SK-N-SH treated with all-trans-retinoic acid at 6 μM for 48 hours (cell line): ENCODE results near the gene FRMD4A.

ENCODE experiments used
- ATAC-seq: fragments of 200-7000 bp; cut with Tn5 transposase; 3 replicates; pipeline ENCODE4 v1.9.1; 2020; ENCODE audit warnings: mild to moderate bottlenecking, moderate library complexity
- ARNTL ChIP-seq: fragments of 450-650 bp; formaldehyde crosslinking; IDR thresholded peaks from 2 replicates; pipeline ENCODE4 v1.5.0; 2020; ENCODE audit warnings: low read depth, mild to moderate bottlenecking, moderate library complexity, borderline replicate concordance
- BACH2 ChIP-seq: fragments of 250-450 bp; sonication (Bioruptor Pico); IDR thresholded peaks from 2 replicates; pipeline ENCODE4 v1.9.0; 2021; ENCODE audit warnings: mild to moderate bottlenecking, borderline replicate concordance
- CREB5 ChIP-seq: fragments of 250-450 bp; sonication (Bioruptor Pico); IDR thresholded peaks from 2 replicates; pipeline ENCODE4 v1.5.1; 2020; ENCODE audit warnings: low read depth, mild to moderate bottlenecking, moderate library complexity
- CSDC2 ChIP-seq: fragments of 250-450 bp; sonication (Bioruptor Pico); IDR thresholded peaks from 2 replicates; pipeline ENCODE4 v1.5.0; 2020; ENCODE audit warnings: mild to moderate bottlenecking, moderate library complexity
- CSRNP3 ChIP-seq: fragments of 250-450 bp; sonication (Bioruptor Pico); IDR thresholded peaks from 2 replicates; pipeline ENCODE4 v1.5.1; 2021; ENCODE audit warnings: mild to moderate bottlenecking, moderate library complexity
- ESRRG ChIP-seq: fragments of 250-450 bp; sonication (Bioruptor Pico); IDR thresholded peaks from 2 replicates; pipeline ENCODE4 v1.6.1; 2021; ENCODE audit warnings: mild to moderate bottlenecking
- GLIS3 ChIP-seq: fragments of 250-450 bp; sonication (Bioruptor Pico); IDR thresholded peaks from 2 replicates; pipeline ENCODE4 v1.5.0; 2020; ENCODE audit warnings: mild to moderate bottlenecking, moderate library complexity
- ISL1 ChIP-seq: fragments of 250-450 bp; sonication (Bioruptor Pico); IDR thresholded peaks from 2 replicates; pipeline ENCODE4 v2.1.2; 2022; ENCODE audit warnings: mild to moderate bottlenecking, moderate library complexity
- OSR1 ChIP-seq: fragments of 250-450 bp; sonication (Bioruptor Pico); IDR thresholded peaks from 2 replicates; pipeline ENCODE4 v1.8.0; 2022; ENCODE audit warnings: moderate library complexity, mild to moderate bottlenecking, inconsistent platforms
- PATZ1 ChIP-seq: fragments of 250-450 bp; sonication (Bioruptor Pico); IDR thresholded peaks from 2 replicates; pipeline ENCODE4 v1.8.0; 2020; ENCODE audit warnings: mild to moderate bottlenecking, moderate library complexity, borderline replicate concordance
- POU6F1 ChIP-seq: fragments of 250-450 bp; sonication (Bioruptor Pico); IDR thresholded peaks from 2 replicates; pipeline ENCODE4 v1.8.0; 2021; ENCODE audit warnings: low read depth, mild to moderate bottlenecking, moderate library complexity, borderline replicate concordance
- PPARA ChIP-seq: fragments of 250-450 bp; sonication (Bioruptor Pico); IDR thresholded peaks from 2 replicates; pipeline ENCODE4 v1.5.0; 2020; ENCODE audit warnings: mild to moderate bottlenecking, borderline replicate concordance
- RARB ChIP-seq: fragments of 250-450 bp; sonication (Bioruptor Pico); IDR thresholded peaks from 2 replicates; pipeline ENCODE4 v1.8.0; 2021; ENCODE audit warnings: mild to moderate bottlenecking, moderate library complexity
- SNAI2 ChIP-seq: fragments of 250-450 bp; sonication (Bioruptor Pico); IDR thresholded peaks from 2 replicates; pipeline ENCODE4 v1.5.0; 2020; ENCODE audit warnings: mild to moderate bottlenecking, moderate library complexity
- TCF4 ChIP-seq: fragments of 250-450 bp; sonication (Bioruptor Pico); IDR thresholded peaks from 2 replicates; pipeline ENCODE4 v1.8.0; 2021; ENCODE audit warnings: mild to moderate bottlenecking, moderate library complexity, borderline replicate concordance
- TOX ChIP-seq: fragments of 250-450 bp; sonication (Bioruptor Pico); IDR thresholded peaks from 2 replicates; pipeline ENCODE4 v1.8.0; 2021; ENCODE audit warnings: mild to moderate bottlenecking, moderate library complexity, borderline replicate concordance
- TSHZ2 ChIP-seq: fragments of 250-450 bp; sonication (Bioruptor Pico); IDR thresholded peaks from 2 replicates; pipeline ENCODE4 v1.5.0; 2020; ENCODE audit warnings: mild to moderate bottlenecking, moderate library complexity
- ZFP30 ChIP-seq: fragments of 450-650 bp; formaldehyde crosslinking; IDR thresholded peaks from 2 replicates; pipeline ENCODE4 v1.5.0; 2022; ENCODE audit warnings: mild to moderate bottlenecking, moderate library complexity
- ZNF70 ChIP-seq: fragments of 450-650 bp; formaldehyde crosslinking; IDR thresholded peaks from 2 replicates; pipeline ENCODE4 v1.5.0; 2020; ENCODE audit warnings: mild to moderate bottlenecking, moderate library complexity
- ZNF8 ChIP-seq: fragments of 450-650 bp; formaldehyde crosslinking; IDR thresholded peaks from 2 replicates; pipeline ENCODE4 v1.5.0; 2020; ENCODE audit warnings: mild to moderate bottlenecking, moderate library complexity

The FRMD4A gene

GRCh38 chr10:13957856-13958255 is 372.9 kb downstream of the FRMD4A start:
- TF ChIP-seq CSDC2 (CRISPR knock-in tag) (no peak), ZNF70 (no peak), ZNF8 (no peak), GLIS3 (CRISPR knock-in tag) (no peak), BACH2 (CRISPR knock-in tag) (no peak), ZFP30 (CRISPR knock-in tag) (no peak), TSHZ2 (no peak), ARNTL (CRISPR knock-in tag) (no peak), CREB5 (no peak), ISL1 (CRISPR knock-in tag) (no peak), TCF4 (CRISPR knock-in tag) (no peak), TOX (CRISPR knock-in tag) (no peak), SNAI2 (CRISPR knock-in tag) (no peak), POU6F1 (CRISPR knock-in tag) (no peak), OSR1 (CRISPR knock-in tag) (no peak), RARB (CRISPR knock-in tag) (no peak), PATZ1 (CRISPR knock-in tag) (no peak), CSRNP3 (CRISPR knock-in tag) (no peak), ESRRG (no peak), PPARA (CRISPR knock-in tag) (no peak)
- ATAC-seq = no peak

- no peak for TF ChIP-seq PPARA (CRISPR knock-in tag)
- no peak for TF ChIP-seq TSHZ2
- no peak for TF ChIP-seq GLIS3 (CRISPR knock-in tag)
- no peak for TF ChIP-seq CREB5
- no peak for TF ChIP-seq ZFP30 (CRISPR knock-in tag)
- TF ChIP-seq ARNTL (CRISPR knock-in tag) = no peak
- no peak for TF ChIP-seq BACH2 (CRISPR knock-in tag)
- ATAC-seq = no peak
Observed at GRCh38 chr10:13956826-13957225, 373.9 kb downstream of the FRMD4A start.
